K562 (cell line): Measurements from ENCODE around the gene PTPRM. TPM values are rescaled to one million over a fixed set of nuclear protein-coding genes. Genes with fewer than 3 reads are reported as not detected.

Source experiments
- ASH1L ChIP-seq: fragments of 450-650 bp; IDR thresholded peaks from 2 replicates; pipeline ENCODE4 v1.6.1; 2018; ENCODE audit warnings: borderline replicate concordance, mild to moderate bottlenecking, low read depth; ENCODE audit not compliant: partially characterized antibody
- CBFB ChIP-seq: sonication (generic); formaldehyde crosslinking; IDR thresholded peaks from 2 replicates; pipeline ENCODE4 v1.4.0; 2020; ENCODE audit warnings: mild to moderate bottlenecking, missing genetic modification reagents
- CBX2 ChIP-seq: fragments of 200-600 bp; sonication (generic); IDR thresholded peaks from one replicate; pipeline ENCODE4 v1.6.1; 2012; ENCODE audit warnings: mild to moderate bottlenecking, low read length, inconsistent platforms; ENCODE audit not compliant: insufficient read depth, poor library complexity, severe bottlenecking
- ELK1 ChIP-seq: sonication (generic); formaldehyde crosslinking; IDR thresholded peaks from 2 replicates; pipeline ENCODE4 v1.8.1; 2022; ENCODE audit warnings: missing genetic modification reagents
- GTF2F1 ChIP-seq: IDR thresholded peaks from 2 replicates; pipeline ENCODE4 v1.6.1; 2011; ENCODE audit warnings: low read depth, low read length, improper control_type of control experiment
- SIRT6 ChIP-seq: IDR thresholded peaks from one replicate; pipeline ENCODE4 v1.6.1; 2012; ENCODE audit warnings: low read depth, mild to moderate bottlenecking, control low read depth, inconsistent platforms, low read length, moderate library complexity
- TRIM28 ChIP-seq: fragments of 450-650 bp; IDR thresholded peaks from 2 replicates; pipeline ENCODE4 v1.6.1; 2017
- ZFP36 ChIP-seq: fragments of 150-350 bp; IDR thresholded peaks from 2 replicates; pipeline ENCODE4 v1.6.1; 2018; ENCODE audit warnings: low read length, low read depth; ENCODE audit not compliant: partially characterized antibody
- polyA plus RNA-seq, 8 experiments: library from polyadenylated mRNA; depleted of rRNA in 4 of 8; stranded (reverse) in 5 of 8; unstranded in 3 of 8; fragments of >200 nt; fragmentation: Nextera tagmentation in 2 of 8; fragmentation: Illumina TruSeq in 1 of 8; extraction: Ambion mirVana in 2 of 8; extraction: Trizol in 1 of 8; gene quantifications; 2 replicates each; pipeline versions ENCODE4 v1.2.1 to v1.2.3, GENCODE V29; 2011 to 2014; ENCODE audit warnings: inconsistent platforms in 1 of 8, missing spikeins in 1 of 8
- total RNA-seq, 7 experiments: library from RNA; depleted of rRNA in 6 of 7; stranded (reverse); fragments of >200 nt in 6 of 7; fragmentation: Illumina TruSeq in 2 of 7; extraction: Trizol in 2 of 7; gene quantifications; 2 replicates each; pipeline versions ENCODE4 v1.2.1 to v1.2.3, GENCODE V29; 2011 to 2021; ENCODE audit warnings: low replicate concordance in 1 of 7
- TF ChIP-seq, protein P1 (sequence below): sonication (generic); formaldehyde crosslinking; IDR thresholded peaks from 2 replicates; pipeline ENCODE4 v1.8.0; 2022; ENCODE audit warnings: missing genetic modification reagents, mild to moderate bottlenecking, moderate library complexity, borderline replicate concordance
- TF ChIP-seq, protein P2 (sequence below): fragments of 450-650 bp; formaldehyde crosslinking; IDR thresholded peaks from 2 replicates; pipeline ENCODE4 v1.4.0; 2020; ENCODE audit warnings: mild to moderate bottlenecking, moderate library complexity

The PTPRM gene
- total and polyA plus RNA-seq, 9 of the 15 experiments (the other 6 are each of a cell fraction or from before 2014, with no cell fraction given), result 0.03 to 0.16 (median 0.08) TPM; not detected in 3

DNA sequence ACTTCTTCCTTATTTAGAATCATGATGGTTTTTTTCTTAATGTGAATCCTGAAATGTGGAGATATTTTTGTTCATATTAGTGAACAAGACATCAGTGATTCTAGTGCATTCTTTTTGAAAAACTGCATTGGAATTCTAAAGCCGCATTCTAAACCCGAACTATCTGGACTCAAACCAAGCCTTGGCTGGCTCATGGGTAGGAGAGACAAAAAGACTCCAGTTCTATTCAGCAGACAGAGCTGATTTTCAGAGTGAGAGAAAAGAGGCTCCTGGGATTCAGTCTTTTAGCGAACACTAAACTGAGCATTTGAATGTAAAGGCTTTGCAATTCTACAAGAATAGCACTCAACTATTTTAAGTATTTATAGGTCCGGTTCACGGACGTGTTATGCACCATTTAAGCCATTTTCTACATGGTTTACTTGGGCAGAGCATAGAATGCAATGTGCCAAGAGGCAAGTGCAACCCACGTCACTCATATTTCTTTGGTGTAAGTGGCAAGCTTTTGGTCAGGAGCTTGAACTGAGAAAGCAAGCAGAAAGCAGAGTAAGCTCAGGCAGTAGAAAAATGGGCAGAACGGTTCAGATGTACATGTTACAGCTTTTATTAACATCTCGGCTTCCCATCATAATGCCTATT lies 814.8 kb downstream of the PTPRM start (continued):
- TF ChIP-seq, protein P1, sequence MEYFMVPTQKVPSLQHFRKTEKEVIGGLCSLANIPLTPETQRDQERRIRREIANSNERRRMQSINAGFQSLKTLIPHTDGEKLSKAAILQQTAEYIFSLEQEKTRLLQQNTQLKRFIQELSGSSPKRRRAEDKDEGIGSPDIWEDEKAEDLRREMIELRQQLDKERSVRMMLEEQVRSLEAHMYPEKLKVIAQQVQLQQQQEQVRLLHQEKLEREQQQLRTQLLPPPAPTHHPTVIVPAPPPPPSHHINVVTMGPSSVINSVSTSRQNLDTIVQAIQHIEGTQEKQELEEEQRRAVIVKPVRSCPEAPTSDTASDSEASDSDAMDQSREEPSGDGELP, result no peak
- TF ChIP-seq, protein P2, sequence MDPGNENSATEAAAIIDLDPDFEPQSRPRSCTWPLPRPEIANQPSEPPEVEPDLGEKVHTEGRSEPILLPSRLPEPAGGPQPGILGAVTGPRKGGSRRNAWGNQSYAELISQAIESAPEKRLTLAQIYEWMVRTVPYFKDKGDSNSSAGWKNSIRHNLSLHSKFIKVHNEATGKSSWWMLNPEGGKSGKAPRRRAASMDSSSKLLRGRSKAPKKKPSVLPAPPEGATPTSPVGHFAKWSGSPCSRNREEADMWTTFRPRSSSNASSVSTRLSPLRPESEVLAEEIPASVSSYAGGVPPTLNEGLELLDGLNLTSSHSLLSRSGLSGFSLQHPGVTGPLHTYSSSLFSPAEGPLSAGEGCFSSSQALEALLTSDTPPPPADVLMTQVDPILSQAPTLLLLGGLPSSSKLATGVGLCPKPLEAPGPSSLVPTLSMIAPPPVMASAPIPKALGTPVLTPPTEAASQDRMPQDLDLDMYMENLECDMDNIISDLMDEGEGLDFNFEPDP (CRISPR knock-in tag), result no peak
- no peak for TF ChIP-seq TRIM28
- no peak for TF ChIP-seq CBFB (CRISPR knock-in tag)
- no peak for TF ChIP-seq SIRT6
- no peak for TF ChIP-seq GTF2F1
- TF ChIP-seq ASH1L, result no peak
- no peak for TF ChIP-seq ELK1 (CRISPR knock-in tag)
- no peak for TF ChIP-seq ZFP36
- no peak for TF ChIP-seq CBX2
- TF ChIP-seq, all 486 proteins: peak for 0
